Measurements from ENCODE around the gene NOTO.

NOTO gene

GRCh38 chr2:73257425-73258125 lies 55.2 kb downstream of the NOTO start:
- no peak for DNase-seq (ENCODE audit: low read depth in 2 of 2)

GRCh38 chr2:73258186-73258912 lies 56.0 kb downstream of the NOTO start:
- no peak for DNase-seq (ENCODE audit: low read depth in 2 of 2)

- DNase-seq (ENCODE audit: low read depth in 2 of 2) = no peak
Measured at GRCh38 chr2:73258913-73259215, 56.5 kb downstream of the NOTO start.

- no peak for DNase-seq (ENCODE audit: low read depth in 2 of 2)
Measured at GRCh38 chr2:73259276-73259675, 56.9 kb downstream of the NOTO start.

GRCh38 chr2:73259704-73260337 lies 57.4 kb downstream of the NOTO start:
- DNase-seq (ENCODE audit: low read depth in 2 of 2) = no peak

GRCh38 chr2:73260338-73260984 lies 58.1 kb downstream of the NOTO start:
- DNase-seq (ENCODE audit: low read depth in 2 of 2) = no peak
